GM23338 (cell line): ENCODE results near the gene TRPM3. TPM values are rescaled to one million over a fixed set of nuclear protein-coding genes. Genes with fewer than 3 reads are reported as not detected.

Experiments
- ATAC-seq: fragments of 200-7000 bp; cut with Tn5 transposase; 3 replicates; pipeline ENCODE4 v1.9.1; 2020
- DNase-seq: peaks from one replicate; pipeline ENCODE4 v3.0.0-alpha.2; 2015; ENCODE audit warnings: low spot score
- H2AFZ ChIP-seq: fragments of 200-600 bp; sonication (generic); 2 replicates; pipeline ENCODE4 v1.8.0; 2016; ENCODE audit warnings: antibody characterized with exemption, mild to moderate bottlenecking, moderate library complexity
- H3F3A ChIP-seq: fragments of 200-600 bp; sonication (generic); replicated peaks from 2 replicates; pipeline ENCODE4 v1.8.0; 2017; ENCODE audit warnings: antibody characterized with exemption, mixed run types, low read depth
- H3K27ac ChIP-seq: fragments of 200-600 bp; sonication (generic); 2 replicates; pipeline ENCODE4 v1.6.1; 2016; ENCODE audit warnings: low read depth
- H3K27me3 ChIP-seq: fragments of 200-600 bp; sonication (generic); 2 replicates; pipeline ENCODE4 v1.8.0; 2016; ENCODE audit warnings: mild to moderate bottlenecking, mixed run types, moderate library complexity; ENCODE audit not compliant: insufficient read depth
- H3K36me3 ChIP-seq: fragments of 200-600 bp; sonication (generic); 2 replicates; pipeline ENCODE4 v1.8.0; 2016; ENCODE audit warnings: mild to moderate bottlenecking; ENCODE audit not compliant: insufficient read depth
- H3K4me1 ChIP-seq: fragments of 200-600 bp; sonication (generic); 2 replicates; pipeline ENCODE4 v1.8.0; 2016; ENCODE audit warnings: mild to moderate bottlenecking, moderate library complexity; ENCODE audit not compliant: insufficient read depth
- H3K4me2 ChIP-seq: fragments of 200-600 bp; sonication (generic); 2 replicates; pipeline ENCODE4 v1.7.1; 2017; ENCODE audit warnings: mixed run types
- H3K4me3 ChIP-seq: fragments of 200-600 bp; sonication (generic); 2 replicates; pipeline ENCODE4 v1.6.1; 2016; ENCODE audit warnings: mixed run types
- H3K79me2 ChIP-seq: fragments of 200-600 bp; sonication (generic); replicated peaks from 2 replicates; pipeline ENCODE4 v1.8.0; 2017; ENCODE audit warnings: mild to moderate bottlenecking; ENCODE audit not compliant: insufficient read depth
- H3K9me2 ChIP-seq: fragments of 200-600 bp; sonication (generic); 2 replicates; pipeline ENCODE4 v1.8.0; 2017; ENCODE audit not compliant: insufficient read depth
- H4K20me1 ChIP-seq: fragments of 200-600 bp; sonication (generic); replicated peaks from 2 replicates; pipeline ENCODE4 v1.8.0; 2017; ENCODE audit warnings: mild to moderate bottlenecking; ENCODE audit not compliant: insufficient read depth
- H3K27ac Mint-ChIP-seq: 2 replicates; pipeline ENCODE4 v1.8.0; 2020; ENCODE audit warnings: inconsistent platforms, mild to moderate bottlenecking, moderate library complexity, mixed read lengths
- H3K27me3 Mint-ChIP-seq: 3 replicates; pipeline ENCODE4 v1.8.0; 2022; ENCODE audit warnings: low read depth, mild to moderate bottlenecking, moderate library complexity, mixed read lengths, inconsistent platforms; ENCODE audit not compliant: insufficient read depth, poor library complexity
- H3K36me3 Mint-ChIP-seq: 3 replicates; pipeline ENCODE4 v1.8.0; 2021; ENCODE audit warnings: low read depth, mild to moderate bottlenecking, inconsistent platforms, moderate library complexity, mixed read lengths
- H3K4me1 Mint-ChIP-seq: 3 replicates; pipeline ENCODE4 v1.8.0; 2020; ENCODE audit warnings: mild to moderate bottlenecking, inconsistent platforms, mixed read lengths
- H3K4me3 Mint-ChIP-seq: 3 replicates; pipeline ENCODE4 v1.8.0; 2021; ENCODE audit warnings: moderate library complexity, mild to moderate bottlenecking, inconsistent platforms, mixed read lengths
- H3K9me3 Mint-ChIP-seq: 3 replicates; pipeline ENCODE4 v1.8.0; 2020; ENCODE audit warnings: moderate library complexity, mild to moderate bottlenecking, inconsistent platforms, mixed read lengths
- JUNB ChIP-seq: IDR thresholded peaks from one replicate; pipeline ENCODE4 v1.6.1; 2016; ENCODE audit warnings: antibody characterized with exemption; ENCODE audit not compliant: unreplicated experiment
- NANOG ChIP-seq: IDR thresholded peaks from 2 replicates; pipeline ENCODE4 v1.6.1; 2016; ENCODE audit warnings: antibody characterized with exemption, borderline replicate concordance
- POLR2AphosphoS5 ChIP-seq: IDR thresholded peaks from 2 replicates; pipeline ENCODE4 v1.6.1; 2016; ENCODE audit warnings: antibody characterized with exemption, low read depth
- STAT1 ChIP-seq: IDR thresholded peaks from one replicate; pipeline ENCODE4 v1.6.1; 2016; ENCODE audit warnings: antibody characterized with exemption; ENCODE audit not compliant: unreplicated experiment
- polyA plus RNA-seq: library from polyadenylated mRNA; unstranded; fragments of >200 nt; fragmentation: Nextera tagmentation; extraction: Ambion mirVana; gene quantifications from 2 replicates; pipeline ENCODE4 v1.2.1, GENCODE V29; 2016
- total RNA-seq: library from RNA; depleted of rRNA; stranded (reverse); fragments of >200 nt; shearing (Covaris generic); gene quantifications from 2 replicates; pipeline ENCODE4 v1.2.3, GENCODE V29; 2014
- TF ChIP-seq, protein P1 (sequence below): IDR thresholded peaks from one replicate; pipeline ENCODE4 v1.6.1; 2018; ENCODE audit warnings: antibody characterized with exemption; ENCODE audit not compliant: unreplicated experiment
- TF ChIP-seq, protein P2 (sequence below): IDR thresholded peaks from 2 replicates; pipeline ENCODE4 v1.6.1; 2016; ENCODE audit warnings: antibody characterized with exemption
- TF ChIP-seq, protein P3 (sequence below), 2 experiments: fragments of 200-600 bp in 1 of 2; sonication (generic) in 1 of 2; conservative IDR thresholded peaks; 2 replicates each; pipeline versions ENCODE4 v1.5.1 to v1.6.1; 2016 to 2017; ENCODE audit warnings: antibody characterized with exemption in 2 of 2, low read depth in 2 of 2, mild to moderate bottlenecking in 2 of 2, moderate library complexity in 1 of 2

The TRPM3 gene
- total and polyA plus RNA-seq, 2 experiments from 2014 or later = 2.8 to 8.2 TPM

DNA sequence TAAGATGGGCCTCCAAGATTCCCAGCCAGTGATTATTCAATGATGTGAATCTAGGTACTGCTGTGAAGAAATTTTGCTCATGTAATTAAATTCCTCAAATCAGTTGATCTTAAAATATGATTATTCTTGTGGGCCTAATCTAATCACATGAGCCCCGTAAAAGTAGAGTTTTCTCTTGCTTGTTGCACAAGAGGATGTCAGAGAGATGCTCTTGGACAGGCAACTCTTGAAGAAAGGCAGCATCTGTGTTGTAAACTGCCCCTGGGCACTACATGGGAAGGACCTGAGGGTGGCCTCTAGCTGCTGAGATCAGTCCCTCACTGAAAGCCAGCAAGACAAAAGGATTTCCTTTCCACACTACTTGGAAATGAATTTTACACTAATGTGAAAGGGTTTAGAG is 132.9 kb downstream of the TRPM3 start:
- Histone ChIP-seq H4K20me1 (no peaks in the 10 kb centered on the region), H3K4me1 (no peaks in the 10 kb centered on the region), H3K36me3 (no peaks in the 10 kb centered on the region), H3K4me3 (no peak overlapping the region), H3K27ac (no peak overlapping the region), H3K79me2 (no peaks in the 10 kb centered on the region), H3F3A (no peaks in the 10 kb centered on the region), H2AFZ (no peak overlapping the region), H3K4me2 (no peak overlapping the region), H3K9me2 (0 out of 2 replicates have a peak, but pooled peaks cover 4% of the 10 kb centered on the region), H3K27me3 (no peaks in the 10 kb centered on the region)
- Mint-ChIP-seq H3K9me3 (no peaks in the 10 kb centered on the region; the same call in 2 of the 3 replicates), H3K4me1 (no peaks in the 10 kb centered on the region), H3K27me3 (peaks cover 3% of the 10 kb centered on the region), H3K4me3 (no peak overlapping the region), H3K36me3 (no peaks in the 10 kb centered on the region), H3K27ac (no peak overlapping the region)
- no peak for ATAC-seq
- peak; percentile 4 for DNase-seq
- TF ChIP-seq, protein P1, sequence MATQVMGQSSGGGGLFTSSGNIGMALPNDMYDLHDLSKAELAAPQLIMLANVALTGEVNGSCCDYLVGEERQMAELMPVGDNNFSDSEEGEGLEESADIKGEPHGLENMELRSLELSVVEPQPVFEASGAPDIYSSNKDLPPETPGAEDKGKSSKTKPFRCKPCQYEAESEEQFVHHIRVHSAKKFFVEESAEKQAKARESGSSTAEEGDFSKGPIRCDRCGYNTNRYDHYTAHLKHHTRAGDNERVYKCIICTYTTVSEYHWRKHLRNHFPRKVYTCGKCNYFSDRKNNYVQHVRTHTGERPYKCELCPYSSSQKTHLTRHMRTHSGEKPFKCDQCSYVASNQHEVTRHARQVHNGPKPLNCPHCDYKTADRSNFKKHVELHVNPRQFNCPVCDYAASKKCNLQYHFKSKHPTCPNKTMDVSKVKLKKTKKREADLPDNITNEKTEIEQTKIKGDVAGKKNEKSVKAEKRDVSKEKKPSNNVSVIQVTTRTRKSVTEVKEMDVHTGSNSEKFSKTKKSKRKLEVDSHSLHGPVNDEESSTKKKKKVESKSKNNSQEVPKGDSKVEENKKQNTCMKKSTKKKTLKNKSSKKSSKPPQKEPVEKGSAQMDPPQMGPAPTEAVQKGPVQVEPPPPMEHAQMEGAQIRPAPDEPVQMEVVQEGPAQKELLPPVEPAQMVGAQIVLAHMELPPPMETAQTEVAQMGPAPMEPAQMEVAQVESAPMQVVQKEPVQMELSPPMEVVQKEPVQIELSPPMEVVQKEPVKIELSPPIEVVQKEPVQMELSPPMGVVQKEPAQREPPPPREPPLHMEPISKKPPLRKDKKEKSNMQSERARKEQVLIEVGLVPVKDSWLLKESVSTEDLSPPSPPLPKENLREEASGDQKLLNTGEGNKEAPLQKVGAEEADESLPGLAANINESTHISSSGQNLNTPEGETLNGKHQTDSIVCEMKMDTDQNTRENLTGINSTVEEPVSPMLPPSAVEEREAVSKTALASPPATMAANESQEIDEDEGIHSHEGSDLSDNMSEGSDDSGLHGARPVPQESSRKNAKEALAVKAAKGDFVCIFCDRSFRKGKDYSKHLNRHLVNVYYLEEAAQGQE = no peak
- TF ChIP-seq NANOG = no peak
- TF ChIP-seq, protein P2, sequence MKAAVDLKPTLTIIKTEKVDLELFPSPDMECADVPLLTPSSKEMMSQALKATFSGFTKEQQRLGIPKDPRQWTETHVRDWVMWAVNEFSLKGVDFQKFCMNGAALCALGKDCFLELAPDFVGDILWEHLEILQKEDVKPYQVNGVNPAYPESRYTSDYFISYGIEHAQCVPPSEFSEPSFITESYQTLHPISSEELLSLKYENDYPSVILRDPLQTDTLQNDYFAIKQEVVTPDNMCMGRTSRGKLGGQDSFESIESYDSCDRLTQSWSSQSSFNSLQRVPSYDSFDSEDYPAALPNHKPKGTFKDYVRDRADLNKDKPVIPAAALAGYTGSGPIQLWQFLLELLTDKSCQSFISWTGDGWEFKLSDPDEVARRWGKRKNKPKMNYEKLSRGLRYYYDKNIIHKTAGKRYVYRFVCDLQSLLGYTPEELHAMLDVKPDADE = no peak
- TF ChIP-seq, protein P3, sequence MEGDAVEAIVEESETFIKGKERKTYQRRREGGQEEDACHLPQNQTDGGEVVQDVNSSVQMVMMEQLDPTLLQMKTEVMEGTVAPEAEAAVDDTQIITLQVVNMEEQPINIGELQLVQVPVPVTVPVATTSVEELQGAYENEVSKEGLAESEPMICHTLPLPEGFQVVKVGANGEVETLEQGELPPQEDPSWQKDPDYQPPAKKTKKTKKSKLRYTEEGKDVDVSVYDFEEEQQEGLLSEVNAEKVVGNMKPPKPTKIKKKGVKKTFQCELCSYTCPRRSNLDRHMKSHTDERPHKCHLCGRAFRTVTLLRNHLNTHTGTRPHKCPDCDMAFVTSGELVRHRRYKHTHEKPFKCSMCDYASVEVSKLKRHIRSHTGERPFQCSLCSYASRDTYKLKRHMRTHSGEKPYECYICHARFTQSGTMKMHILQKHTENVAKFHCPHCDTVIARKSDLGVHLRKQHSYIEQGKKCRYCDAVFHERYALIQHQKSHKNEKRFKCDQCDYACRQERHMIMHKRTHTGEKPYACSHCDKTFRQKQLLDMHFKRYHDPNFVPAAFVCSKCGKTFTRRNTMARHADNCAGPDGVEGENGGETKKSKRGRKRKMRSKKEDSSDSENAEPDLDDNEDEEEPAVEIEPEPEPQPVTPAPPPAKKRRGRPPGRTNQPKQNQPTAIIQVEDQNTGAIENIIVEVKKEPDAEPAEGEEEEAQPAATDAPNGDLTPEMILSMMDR (conservative IDR thresholded peaks at IDR 0.05; ENCODE audit: low read depth in 2 of 2) = no peak

DNA sequence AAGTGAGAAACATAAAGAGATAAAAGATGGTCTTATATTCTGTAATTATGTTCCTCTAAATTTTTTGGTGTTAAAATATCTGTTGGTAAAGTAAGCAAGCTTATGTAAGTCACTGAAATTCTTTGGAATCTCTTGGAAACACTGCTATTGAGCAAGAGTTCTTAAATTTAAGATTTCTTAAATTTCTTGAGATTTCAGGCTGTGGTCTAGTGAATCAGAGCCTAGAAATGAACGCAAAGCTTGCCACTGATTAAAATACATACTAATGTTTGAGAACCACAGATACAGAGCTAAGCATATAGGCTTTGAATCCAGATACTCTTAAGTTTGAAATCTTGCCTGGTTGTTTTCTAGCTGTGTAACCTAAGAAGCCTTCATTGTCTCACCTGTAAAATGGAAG is 133.4 kb downstream of the TRPM3 start:
- H3K36me3 Mint-ChIP-seq = no peaks in the 10 kb centered on the region
- H3K36me3 ChIP-seq = no peaks in the 10 kb centered on the region

More for the DNA sequence above, 133.4 kb downstream of the TRPM3 start:
- H4K20me1 ChIP-seq = no peaks in the 10 kb centered on the region
- Mint-ChIP-seq H3K4me1 (no peaks in the 10 kb centered on the region), H3K9me3 (no peaks in the 10 kb centered on the region; the same call in 2 of the 3 replicates), H3K27me3 (no peaks in the 10 kb centered on the region), H3K4me3 (no peak overlapping the region), H3K27ac (no peak overlapping the region)
- H3K9me2 ChIP-seq = 0 out of 2 replicates have a peak, but pooled peaks cover 9% of the 10 kb centered on the region
- no peak overlapping the region for H3K27ac ChIP-seq
- H3K4me1 ChIP-seq = no peaks in the 10 kb centered on the region
- no peak overlapping the region for H3K4me2 ChIP-seq
- H3K27me3 ChIP-seq = no peaks in the 10 kb centered on the region
- no peaks in the 10 kb centered on the region for H3F3A ChIP-seq
- no peaks in the 10 kb centered on the region for H3K79me2 ChIP-seq
- ATAC-seq = no peak
- H2AFZ ChIP-seq = no peak overlapping the region
- TF ChIP-seq JUNB (no peak), NANOG (no peak), STAT1 (no peak), POLR2AphosphoS5 (no peak)
- TF ChIP-seq, protein P1 = no peak
- no peak overlapping the region for H3K4me3 ChIP-seq
- DNase-seq = no peak
